Liver (tissue), 9 donors: ENCODE measurements around the gene ENOX2. TPM values are rescaled to one million over a fixed set of nuclear protein-coding genes. Genes with fewer than 3 reads are reported as not detected.

Experiments used
- DNase-seq: peaks from one replicate; pipeline ENCODE4 v3.0.0-alpha.2; 2017; ENCODE audit warnings: low spot score
- H3K27ac ChIP-seq, 2 donors: one replicate each; pipeline ENCODE4 v1.7.0; 2013; ENCODE audit warnings: inconsistent platforms in 2 of 2, low read length in 2 of 2, control low read depth in 1 of 2, low read depth in 1 of 2, mild to moderate bottlenecking in 1 of 2
- H3K27me3 ChIP-seq, 4 donors: one replicate each; pipeline versions ENCODE4 v1.6.1 to v1.7.0; 2013; ENCODE audit warnings: low read length in 3 of 4, inconsistent platforms in 1 of 4, mild to moderate bottlenecking in 1 of 4, moderate library complexity in 1 of 4; ENCODE audit not compliant: control insufficient read depth in 4 of 4, insufficient read depth in 4 of 4
- H3K36me3 ChIP-seq, 4 donors: one replicate each; pipeline versions ENCODE4 v1.6.1 to v1.7.0; 2013; ENCODE audit warnings: low read length in 3 of 4, mild to moderate bottlenecking in 3 of 4, low read depth in 1 of 4, moderate library complexity in 1 of 4; ENCODE audit not compliant: control insufficient read depth in 4 of 4, insufficient read depth in 3 of 4
- H3K4me1 ChIP-seq, 4 donors: one replicate each; pipeline versions ENCODE4 v1.6.1 to v1.7.0; 2013; ENCODE audit warnings: low read length in 3 of 4, mild to moderate bottlenecking in 3 of 4, moderate library complexity in 1 of 4; ENCODE audit not compliant: control insufficient read depth in 4 of 4, insufficient read depth in 4 of 4
- H3K4me3 ChIP-seq, 3 donors: one replicate each; pipeline versions ENCODE4 v1.6.1 to v1.7.0; 2013; ENCODE audit warnings: low read length in 3 of 3, control low read depth in 1 of 3, low read depth in 1 of 3, mild to moderate bottlenecking in 1 of 3
- H3K9ac ChIP-seq, 2 donors: one replicate each; pipeline ENCODE4 v1.7.0; 2013; ENCODE audit warnings: low read length in 2 of 2, mild to moderate bottlenecking in 2 of 2, moderate library complexity in 2 of 2, control low read depth in 1 of 2, low read depth in 1 of 2
- H3K9me3 ChIP-seq, 4 donors: one replicate each; pipeline versions ENCODE4 v1.6.1 to v1.7.0; 2013; ENCODE audit warnings: low read length in 3 of 4; ENCODE audit not compliant: control insufficient read depth in 4 of 4
- EGR1 ChIP-seq, 2 donors: IDR thresholded peaks; 2 replicates each; pipeline ENCODE4 v1.6.1; 2016 to 2018; ENCODE audit warnings: antibody characterized with exemption in 2 of 2, low read depth in 2 of 2
- FOXA1 ChIP-seq: IDR thresholded peaks from 2 replicates; pipeline ENCODE4 v1.6.1; 2016; ENCODE audit warnings: antibody characterized with exemption
- FOXA2 ChIP-seq: IDR thresholded peaks from 2 replicates; pipeline ENCODE4 v1.6.1; 2016; ENCODE audit warnings: antibody characterized with exemption
- GABPA ChIP-seq, 2 donors: IDR thresholded peaks in 1 of 2; conservative IDR thresholded peaks in 1 of 2; 2 replicates each; pipeline ENCODE4 v1.6.1; 2016; ENCODE audit warnings: antibody characterized with exemption in 2 of 2, mild to moderate bottlenecking in 1 of 2, moderate library complexity in 1 of 2
- HNF4A ChIP-seq, 2 donors: conservative IDR thresholded peaks; 2 replicates each; pipeline ENCODE4 v1.6.1; 2016; ENCODE audit warnings: antibody characterized with exemption in 2 of 2, mild to moderate bottlenecking in 2 of 2
- JUND ChIP-seq, 2 donors: IDR thresholded peaks; 2 replicates each; pipeline ENCODE4 v1.6.1; 2016; ENCODE audit warnings: antibody characterized with exemption in 2 of 2
- MAX ChIP-seq: IDR thresholded peaks from 2 replicates; pipeline ENCODE4 v1.6.1; 2016; ENCODE audit warnings: antibody characterized with exemption
- NR2F2 ChIP-seq: IDR thresholded peaks from 2 replicates; pipeline ENCODE4 v1.6.1; 2016; ENCODE audit warnings: antibody characterized with exemption
- RAD21 ChIP-seq, 2 donors: IDR thresholded peaks; 2 replicates each; pipeline ENCODE4 v1.6.1; 2016; ENCODE audit warnings: antibody characterized with exemption in 2 of 2, mild to moderate bottlenecking in 2 of 2
- REST ChIP-seq: IDR thresholded peaks from 2 replicates; pipeline ENCODE4 v1.6.1; 2016; ENCODE audit warnings: antibody characterized with exemption, mild to moderate bottlenecking
- RXRA ChIP-seq, 2 donors: IDR thresholded peaks; 2 replicates each; pipeline ENCODE4 v1.6.1; 2017 to 2018; ENCODE audit warnings: antibody characterized with exemption in 2 of 2, mild to moderate bottlenecking in 1 of 2
- SP1 ChIP-seq: IDR thresholded peaks from 2 replicates; pipeline ENCODE4 v1.6.1; 2018; ENCODE audit warnings: antibody characterized with exemption, mild to moderate bottlenecking
- TAF1 ChIP-seq: conservative IDR thresholded peaks from 2 replicates; pipeline ENCODE4 v1.6.1; 2016; ENCODE audit warnings: antibody characterized with exemption, mild to moderate bottlenecking
- YY1 ChIP-seq: IDR thresholded peaks from 2 replicates; pipeline ENCODE4 v1.6.1; 2016; ENCODE audit warnings: antibody characterized with exemption, mild to moderate bottlenecking
- ZBTB33 ChIP-seq: IDR thresholded peaks from 2 replicates; pipeline ENCODE4 v1.6.1; 2016; ENCODE audit warnings: antibody characterized with exemption
- WGBS: extraction: QIAGEN DNeasy Blood & Tissue Kit; methylation state at CpG from one replicate; pipeline ENCODE4 v1.1.7; 2013; 5-methylcytosine and 5-hydroxymethylcytosine counted together
- polyA plus RNA-seq, 2 donors: library from polyadenylated mRNA; stranded (reverse) in 1 of 2; unstranded in 1 of 2; fragments of 200-250 nt in 1 of 2; fragments of >200 nt in 1 of 2; fragmentation: Nextera tagmentation in 1 of 2; extraction: Ambion mirVana in 1 of 2; gene quantifications; one replicate each; pipeline versions ENCODE4 v1.2.1 to v1.2.3, GENCODE V29; 2013 to 2015
- total RNA-seq, 2 donors: library from RNA; depleted of rRNA; stranded (reverse); fragments of >200 nt; gene quantifications; one replicate each; pipeline ENCODE4 v1.2.3, GENCODE V29; 2014
- TF ChIP-seq, protein P1 (sequence below): IDR thresholded peaks from 2 replicates; pipeline ENCODE4 v1.6.1; 2016; ENCODE audit warnings: antibody characterized with exemption
- TF ChIP-seq, protein P2 (sequence below): fragments of 150-350 bp; IDR thresholded peaks from 2 replicates; pipeline ENCODE4 v1.5.1; 2017; ENCODE audit warnings: improper control_type of control experiment, low read depth, low read length; ENCODE audit not compliant: missing input control
- donor health status: healthy.
- donor health status: healthy.
- donor health status: healthy.
- donor health status: healthy.
- donor health status: healthy.

Gene ENOX2
- total and polyA plus RNA-seq, 4 donors = 5.0 to 11.5 (median 6.5) TPM

DNA sequence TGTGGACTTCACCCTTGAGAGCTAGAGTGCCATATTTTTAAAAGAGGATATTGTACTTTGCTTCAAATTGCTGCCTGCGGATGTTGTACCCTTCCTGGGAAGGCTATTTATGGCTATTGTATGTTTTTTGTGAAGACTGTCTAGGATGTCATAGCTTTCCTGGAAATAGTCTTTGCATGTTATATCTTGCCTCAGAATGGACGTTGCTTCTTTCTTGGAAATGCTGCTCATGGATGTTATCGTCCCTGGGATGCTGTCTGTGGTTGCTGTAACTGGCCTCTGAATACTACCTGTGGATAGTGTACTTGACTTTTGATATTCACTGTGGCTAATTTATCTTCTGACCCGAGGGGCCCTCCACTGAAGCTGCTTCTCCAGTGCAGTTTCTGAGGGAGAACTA, 146.8 kb downstream of the ENOX2 start:
- TF ChIP-seq, protein P1, sequence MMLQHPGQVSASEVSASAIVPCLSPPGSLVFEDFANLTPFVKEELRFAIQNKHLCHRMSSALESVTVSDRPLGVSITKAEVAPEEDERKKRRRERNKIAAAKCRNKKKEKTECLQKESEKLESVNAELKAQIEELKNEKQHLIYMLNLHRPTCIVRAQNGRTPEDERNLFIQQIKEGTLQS = no peak
- TF ChIP-seq GABPA (IDR thresholded peaks at IDR 0.05 in 1 of 2, conservative IDR thresholded peaks at IDR 0.05 in 1 of 2) (no peak), REST (no peak), HNF4A (conservative IDR thresholded peaks at IDR 0.05) (no peak), NR2F2 (no peak), YY1 (no peak), TAF1 (no peak), RXRA (IDR thresholded peaks at IDR 0.05) (no peak), SP1 (no peak), FOXA1 (no peak), EGR1 (IDR thresholded peaks at IDR 0.05; ENCODE audit: low read depth in 2 of 2) (no peak), MAX (no peak), FOXA2 (no peak), RAD21 (IDR thresholded peaks at IDR 0.05) (no peak), JUND (IDR thresholded peaks at IDR 0.05) (no peak), ZBTB33 (no peak)
- TF ChIP-seq, protein P2, sequence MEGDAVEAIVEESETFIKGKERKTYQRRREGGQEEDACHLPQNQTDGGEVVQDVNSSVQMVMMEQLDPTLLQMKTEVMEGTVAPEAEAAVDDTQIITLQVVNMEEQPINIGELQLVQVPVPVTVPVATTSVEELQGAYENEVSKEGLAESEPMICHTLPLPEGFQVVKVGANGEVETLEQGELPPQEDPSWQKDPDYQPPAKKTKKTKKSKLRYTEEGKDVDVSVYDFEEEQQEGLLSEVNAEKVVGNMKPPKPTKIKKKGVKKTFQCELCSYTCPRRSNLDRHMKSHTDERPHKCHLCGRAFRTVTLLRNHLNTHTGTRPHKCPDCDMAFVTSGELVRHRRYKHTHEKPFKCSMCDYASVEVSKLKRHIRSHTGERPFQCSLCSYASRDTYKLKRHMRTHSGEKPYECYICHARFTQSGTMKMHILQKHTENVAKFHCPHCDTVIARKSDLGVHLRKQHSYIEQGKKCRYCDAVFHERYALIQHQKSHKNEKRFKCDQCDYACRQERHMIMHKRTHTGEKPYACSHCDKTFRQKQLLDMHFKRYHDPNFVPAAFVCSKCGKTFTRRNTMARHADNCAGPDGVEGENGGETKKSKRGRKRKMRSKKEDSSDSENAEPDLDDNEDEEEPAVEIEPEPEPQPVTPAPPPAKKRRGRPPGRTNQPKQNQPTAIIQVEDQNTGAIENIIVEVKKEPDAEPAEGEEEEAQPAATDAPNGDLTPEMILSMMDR = no peak
- WGBS = 88% methylated on average over 4 of the region's 4 CpGs
- H3K9ac ChIP-seq = no peak overlapping the region

GRCh38 chrX:130754353-130754752, 148.7 kb downstream of the ENOX2 start:
- no peak for DNase-seq
- no peak overlapping the region for H3K9ac ChIP-seq
- 94% methylated on average over 1 of the region's 1 CpG for WGBS

More for the DNA sequence above, 146.8 kb downstream of the ENOX2 start:
- H3K27ac ChIP-seq = no peak overlapping the region
- no peaks in the 10 kb centered on the region for H3K36me3 ChIP-seq
- H3K9me3 ChIP-seq = no peaks in the 10 kb centered on the region
- no peak overlapping the region for H3K4me3 ChIP-seq
- no peak for DNase-seq
- no peaks in the 10 kb centered on the region for H3K4me1 ChIP-seq
- no peaks in the 10 kb centered on the region for H3K27me3 ChIP-seq

More at GRCh38 chrX:130754353-130754752, 148.7 kb downstream of the ENOX2 start:
- Histone ChIP-seq H3K4me1 (no peaks in the 10 kb centered on the region), H3K36me3 (no peaks in the 10 kb centered on the region), H3K27me3 (no peaks in the 10 kb centered on the region), H3K9me3 (no peaks in the 10 kb centered on the region), H3K27ac (no peak overlapping the region), H3K4me3 (no peak overlapping the region)
- TF ChIP-seq MAX = no peak
- no peak for TF ChIP-seq RXRA (IDR thresholded peaks at IDR 0.05)
- no peak for TF ChIP-seq NR2F2
